GM19467 (cell line): ENCODE data around the gene HSPG2.
"Not testable (repeated sequence)": the region's sequence is repeated elsewhere in the genome, so short reads cannot be mapped to it uniquely, and the experiment has no call there.

Source experiments
- ATAC-seq: cut with Tn5 transposase; IDR thresholded peaks from one replicate; pipeline ENCODE4 v1.9.1; 2021; ENCODE audit warnings: mild to moderate bottlenecking, moderate library complexity; ENCODE audit not compliant: unreplicated experiment

HSPG2 gene

DNA sequence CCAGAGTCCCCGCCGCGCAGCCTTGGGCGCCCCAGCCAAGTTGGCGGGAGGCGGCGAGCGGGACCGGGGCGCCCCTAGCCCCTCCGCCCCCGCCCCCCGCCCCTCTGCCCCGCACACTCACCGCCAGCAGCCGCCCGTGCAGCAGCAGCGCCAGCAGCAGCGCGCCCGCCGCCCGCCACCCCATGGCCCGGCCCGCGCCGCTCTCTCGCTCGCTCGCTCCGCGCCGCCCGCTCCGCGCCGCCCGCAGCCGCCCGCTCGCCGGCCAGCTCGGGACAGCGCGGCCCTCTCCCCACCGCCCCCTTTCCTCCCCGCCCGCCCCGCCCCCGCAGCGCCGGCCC lies at the start of gene HSPG2:
HSPG2 (minus strand) TSS at position 277 of the 338 bp plus-strand sequence; CDS start at position 184, 93 bp downstream.
- ATAC-seq: no peak

DNA sequence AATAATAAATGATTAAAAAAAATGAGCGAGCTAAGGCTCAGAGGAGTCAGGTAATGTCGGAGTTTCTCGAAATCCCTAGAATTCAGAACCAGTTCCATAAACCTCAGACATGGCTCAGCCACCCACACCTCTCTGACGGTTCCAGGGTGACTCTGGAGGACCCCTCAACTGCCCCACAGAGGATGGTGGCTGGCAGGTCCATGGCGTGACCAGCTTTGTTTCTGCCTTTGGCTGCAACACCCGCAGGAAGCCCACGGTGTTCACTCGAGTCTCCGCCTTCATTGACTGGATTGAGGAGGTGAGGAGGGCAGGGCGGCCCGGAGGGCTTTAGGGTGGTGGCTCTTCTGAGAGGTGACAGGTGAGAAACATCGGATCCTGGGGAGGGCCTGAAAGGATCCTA lies 49.3 kb upstream of the HSPG2 start:
- ATAC-seq: not testable (repeated sequence)

DNA sequence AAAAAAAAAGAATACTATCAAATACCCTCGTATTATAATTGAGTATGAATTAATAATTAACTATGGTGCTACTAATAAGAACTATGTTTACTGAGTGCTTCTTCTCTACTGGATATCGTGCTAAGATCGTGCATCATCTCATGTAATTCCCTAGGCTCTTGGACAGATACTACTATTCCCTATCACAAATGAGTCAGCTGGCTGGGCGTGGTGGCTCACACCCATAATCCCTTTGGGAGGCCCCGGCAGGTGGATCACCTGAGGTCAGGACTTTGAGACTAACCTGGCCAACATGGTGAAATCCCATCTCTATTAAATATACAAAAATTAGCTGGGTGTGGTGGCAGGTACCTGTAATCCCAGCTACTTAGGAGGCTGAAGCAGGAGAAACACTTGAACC lies 48.8 kb upstream of the HSPG2 start:
- ATAC-seq: not testable (repeated sequence)

DNA sequence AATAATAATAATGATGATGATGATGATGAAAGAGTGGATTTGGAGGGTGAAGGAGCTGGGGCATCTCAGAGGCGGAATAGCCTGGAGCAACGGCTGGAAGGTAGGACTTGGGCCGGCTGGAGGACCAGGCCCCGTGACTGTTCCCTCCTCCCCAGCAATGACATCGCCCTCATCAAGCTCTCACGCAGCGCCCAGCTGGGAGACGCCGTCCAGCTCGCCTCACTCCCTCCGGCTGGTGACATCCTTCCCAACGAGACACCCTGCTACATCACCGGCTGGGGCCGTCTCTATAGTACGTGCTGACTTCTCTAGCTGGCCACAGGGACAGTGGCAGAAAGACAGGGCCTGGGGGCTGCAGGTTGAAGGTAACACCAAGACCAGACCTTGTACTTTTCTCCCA lies 46.4 kb upstream of the HSPG2 start:
- ATAC-seq: not testable (repeated sequence)

DNA sequence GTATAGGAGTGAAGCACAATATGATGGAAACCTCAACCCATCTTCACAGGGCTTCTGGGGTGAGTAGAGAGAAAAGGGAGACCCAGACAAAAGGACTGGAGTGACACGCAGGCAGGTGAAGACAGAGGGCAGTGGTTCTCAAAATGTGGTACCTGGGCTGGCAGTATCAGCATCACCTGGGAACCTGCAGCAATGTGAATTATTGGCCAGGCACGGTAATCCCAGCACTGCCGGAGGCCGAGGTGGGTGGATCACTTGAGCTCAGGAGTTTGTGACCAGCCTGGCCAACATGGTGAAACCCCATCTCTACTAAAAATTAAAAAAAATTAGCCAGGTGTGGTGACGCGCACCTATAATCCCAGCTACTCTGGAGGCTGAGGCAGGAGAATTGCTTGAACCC lies 45.0 kb upstream of the HSPG2 start:
- not testable (repeated sequence) for ATAC-seq

DNA sequence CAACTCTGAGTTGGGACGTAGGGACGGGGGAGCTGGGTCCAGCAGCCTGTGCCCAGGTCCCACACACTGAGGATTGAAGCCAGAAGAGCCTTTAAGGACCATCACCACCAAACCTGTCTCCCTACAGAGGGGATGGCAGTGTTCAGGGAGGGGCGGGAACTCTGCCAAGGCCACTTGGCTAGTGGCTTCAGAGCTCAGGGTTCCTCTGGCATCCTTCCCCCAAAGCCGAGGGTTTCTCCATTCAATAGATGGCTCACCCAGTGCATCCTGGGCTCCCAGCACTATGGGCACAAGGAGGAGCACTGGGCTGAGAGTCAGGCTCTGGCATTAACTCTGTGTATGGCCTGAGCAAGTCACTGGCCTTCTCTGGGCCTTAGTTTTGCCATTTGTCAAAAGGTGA lies 44.1 kb upstream of the HSPG2 start:
- ATAC-seq: not testable (repeated sequence)

DNA sequence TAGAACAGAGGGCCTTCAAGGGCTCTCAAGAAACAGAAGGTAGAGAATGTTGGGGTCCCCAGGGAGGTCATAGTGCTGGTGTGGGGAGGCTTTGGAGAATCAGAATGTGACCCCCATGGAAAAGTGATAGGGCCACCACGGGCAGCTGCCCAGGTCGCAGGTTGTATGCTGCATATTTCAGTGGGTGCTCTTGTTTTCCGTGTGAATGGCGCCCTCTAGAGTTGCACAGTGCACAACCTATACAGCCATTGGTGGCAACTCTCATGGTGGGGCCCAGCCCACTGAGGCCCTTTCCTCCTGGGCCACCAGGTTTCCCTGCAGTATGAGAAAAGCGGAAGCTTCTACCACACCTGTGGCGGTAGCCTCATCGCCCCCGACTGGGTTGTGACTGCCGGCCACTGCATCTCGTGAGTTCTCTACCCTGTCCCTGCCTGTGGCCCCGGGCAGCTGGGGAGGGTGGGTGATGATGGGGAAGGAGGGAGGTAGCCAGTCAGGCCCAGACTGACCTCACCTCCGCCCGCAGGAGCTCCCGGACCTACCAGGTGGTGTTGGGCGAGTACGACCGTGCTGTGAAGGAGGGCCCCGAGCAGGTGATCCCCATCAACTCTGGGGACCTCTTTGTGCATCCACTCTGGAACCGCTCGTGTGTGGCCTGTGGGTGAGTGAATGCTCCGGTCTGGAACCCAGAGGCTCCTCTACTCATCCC lies 43.6 kb upstream of the HSPG2 start:
- not testable (repeated sequence) for ATAC-seq

DNA sequence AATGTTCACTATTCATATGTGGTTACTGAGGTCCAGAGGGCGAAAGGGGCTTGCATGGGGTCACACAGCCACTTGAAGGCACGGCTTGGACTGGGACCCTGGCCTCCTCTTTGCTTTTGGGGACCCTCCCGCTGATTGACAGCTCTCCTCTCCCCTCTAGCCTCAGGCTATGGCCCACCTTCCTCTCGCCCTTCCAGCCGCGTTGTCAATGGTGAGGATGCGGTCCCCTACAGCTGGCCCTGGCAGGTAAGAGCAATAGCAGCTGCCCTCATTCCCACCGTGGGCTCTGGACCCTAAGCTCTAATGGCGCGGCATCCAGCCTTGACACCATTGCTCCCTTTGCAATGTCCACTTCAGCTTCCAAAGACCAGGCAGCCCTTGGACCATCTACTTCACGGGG lies 41.1 kb upstream of the HSPG2 start:
- not testable (repeated sequence) for ATAC-seq

DNA sequence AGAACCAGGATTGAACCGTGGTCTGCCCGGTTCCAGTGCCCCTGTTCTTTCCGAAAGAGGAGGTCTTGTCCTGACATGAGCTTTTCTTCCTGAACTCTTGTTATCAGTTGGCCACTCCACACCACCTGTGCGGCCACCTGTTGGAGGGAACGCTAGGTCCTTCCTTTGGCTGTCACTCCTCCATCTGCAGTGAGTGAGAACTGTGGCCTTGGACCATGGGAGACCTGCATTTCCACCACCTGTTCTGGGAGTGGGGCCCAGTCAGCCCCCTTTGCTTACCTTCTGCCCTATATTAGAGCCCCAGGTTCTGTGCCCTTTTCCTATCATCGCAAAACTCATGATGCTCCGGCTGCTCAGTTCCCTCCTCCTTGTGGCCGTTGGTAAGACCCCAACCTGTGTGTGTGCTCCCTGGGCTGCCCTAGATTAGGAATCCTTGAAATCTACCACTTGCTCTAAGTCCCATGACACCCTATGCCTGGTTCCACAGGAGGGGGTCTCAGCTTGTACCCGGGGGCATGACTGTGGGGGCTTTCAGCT lies 39.7 kb upstream of the HSPG2 start, which contains the start of gene CELA3B:
CELA3B (plus strand) TSS at position 320 of the 537 bp plus-strand sequence; CDS start at position 338, 18 bp downstream.
- not testable (repeated sequence) for ATAC-seq

DNA sequence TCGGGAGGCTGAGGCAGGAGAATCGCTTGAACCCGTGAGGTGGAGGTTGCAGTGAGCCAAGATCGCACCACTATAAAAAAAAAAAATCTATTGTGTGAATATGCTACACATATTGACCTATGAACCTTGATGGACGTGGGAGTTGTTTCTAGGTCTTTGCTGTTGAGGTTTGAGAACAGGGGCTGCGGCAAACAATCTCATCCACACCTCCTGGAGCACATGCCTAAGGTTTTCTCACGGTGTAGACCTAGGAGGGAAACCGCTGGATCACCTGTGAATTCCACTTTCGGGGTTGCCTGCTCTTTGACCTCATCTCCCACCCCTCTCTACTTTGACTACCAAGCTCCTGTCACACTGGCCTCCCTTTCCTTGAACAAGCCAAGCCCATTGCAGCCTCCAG lies 38.2 kb upstream of the HSPG2 start:
- ATAC-seq: not testable (repeated sequence)

DNA sequence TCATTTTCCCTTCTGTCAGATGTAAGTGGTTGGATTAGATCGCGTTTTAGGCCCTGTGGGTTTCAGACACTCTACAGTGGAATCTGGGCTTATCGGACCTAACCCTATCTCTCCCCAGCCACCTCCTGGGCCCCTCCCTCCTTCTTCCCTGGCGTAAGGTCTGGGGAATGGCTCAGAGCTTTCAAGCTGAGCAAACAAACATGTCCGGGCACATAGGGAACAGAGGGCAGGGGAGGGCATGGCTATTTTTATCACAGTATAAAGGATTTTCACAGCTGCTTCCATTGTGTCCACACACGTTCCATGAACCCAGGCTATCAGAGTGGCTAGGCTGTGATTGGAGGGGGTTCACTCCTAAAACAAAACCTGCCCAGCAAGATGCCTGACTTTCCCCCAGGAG lies 37.6 kb upstream of the HSPG2 start:
- not testable (repeated sequence) for ATAC-seq

DNA sequence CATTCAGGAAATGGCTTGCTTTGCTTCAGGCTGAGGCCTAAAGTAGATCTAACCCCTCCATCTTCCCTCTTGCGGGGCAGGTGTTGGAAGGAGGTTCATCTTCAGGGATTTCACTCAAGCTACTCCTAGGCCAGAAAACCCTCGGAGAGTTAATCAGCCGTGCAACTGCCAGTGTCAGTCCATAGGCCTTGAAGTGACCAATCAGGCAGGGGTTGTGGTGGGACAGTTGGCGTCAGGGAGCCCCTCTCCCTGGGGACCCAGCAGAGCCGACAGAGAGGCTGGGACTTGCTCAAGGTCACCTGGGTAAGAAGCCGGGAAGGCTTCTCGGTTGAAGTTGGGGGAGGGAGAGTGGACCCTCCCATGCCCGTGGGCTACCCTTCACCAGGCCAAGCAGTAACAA lies 36.8 kb upstream of the HSPG2 start:
- ATAC-seq: not testable (repeated sequence)

DNA sequence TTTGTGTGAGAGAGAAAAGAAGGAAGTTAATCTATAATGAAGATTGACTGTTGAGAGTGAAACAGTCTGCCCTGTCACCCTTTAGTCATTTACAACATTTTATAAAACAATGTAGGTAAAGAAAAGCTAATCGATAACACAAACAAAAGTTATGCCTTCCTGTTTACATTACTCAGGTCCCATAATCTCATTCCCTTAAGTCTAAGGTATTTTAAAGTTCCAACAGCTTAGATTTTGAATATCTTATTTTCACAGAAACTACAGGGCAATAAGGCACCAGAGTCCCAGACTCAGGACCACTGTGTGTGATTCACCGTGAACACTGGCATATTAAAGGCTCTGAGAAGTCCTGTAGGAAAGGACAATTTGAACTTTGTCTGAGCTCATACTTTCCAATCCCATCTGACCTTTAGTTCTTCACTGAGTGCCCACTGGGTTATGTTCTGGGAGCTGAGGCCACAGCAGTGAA lies 35.9 kb upstream of the HSPG2 start:
- ATAC-seq: not testable (repeated sequence)

DNA sequence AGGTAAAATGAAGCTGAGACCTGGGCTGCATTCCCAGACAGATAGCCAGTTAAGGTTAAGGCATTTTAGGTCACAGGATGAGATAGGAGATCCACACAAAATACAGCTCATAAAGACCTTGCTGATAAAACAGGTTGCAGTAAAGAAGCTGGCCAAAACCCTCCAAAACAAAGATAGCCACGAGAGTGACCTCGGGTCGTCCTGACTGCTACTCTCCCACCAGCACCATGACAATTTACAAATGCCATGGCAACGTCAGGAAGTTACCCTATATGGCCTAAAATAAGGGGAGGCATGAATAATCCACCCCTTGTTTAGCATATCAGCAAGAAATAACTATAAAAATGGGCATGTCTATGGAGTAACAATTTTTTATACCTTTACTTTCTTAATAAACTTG lies 33.4 kb upstream of the HSPG2 start:
- ATAC-seq: not testable (repeated sequence)

DNA sequence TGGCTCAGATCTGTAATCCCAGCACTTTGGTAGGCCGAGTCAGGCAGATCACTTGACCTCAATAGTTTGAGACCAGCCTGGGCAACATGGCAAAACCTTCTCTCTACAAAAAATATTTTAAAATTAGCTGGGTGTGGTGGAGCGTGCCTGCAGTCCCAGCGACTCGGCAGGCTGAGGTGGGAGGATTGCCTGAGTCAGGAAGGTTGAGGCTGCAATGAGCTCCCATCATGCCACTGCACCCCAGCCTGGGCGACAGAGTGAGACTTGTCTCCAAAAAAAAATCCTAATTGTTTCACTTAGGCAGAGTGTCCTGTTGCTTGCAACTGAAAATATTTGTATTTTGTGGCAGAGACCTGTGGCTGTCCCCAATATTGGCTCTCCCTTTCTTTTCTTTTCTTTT lies 32.0 kb upstream of the HSPG2 start:
- not testable (repeated sequence) for ATAC-seq

DNA sequence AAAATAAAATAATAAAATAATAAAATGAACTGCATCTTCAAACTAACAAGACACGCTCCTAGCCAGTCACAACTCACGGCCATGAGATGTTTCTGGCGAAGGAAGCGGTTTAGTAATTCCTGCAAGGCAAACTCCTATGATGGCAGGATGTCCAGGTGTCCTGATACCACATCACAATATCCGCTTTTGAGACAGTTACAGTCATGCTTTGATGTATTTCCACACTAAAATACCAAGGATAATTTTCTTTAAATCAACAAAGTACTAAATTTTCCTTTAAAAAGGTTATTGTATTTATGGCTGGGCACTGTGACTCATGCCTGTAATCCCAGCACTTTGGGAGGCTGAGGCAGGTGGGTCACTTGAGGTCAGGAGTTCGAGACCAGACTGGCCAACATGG lies 30.1 kb upstream of the HSPG2 start:
- ATAC-seq: not testable (repeated sequence)

DNA sequence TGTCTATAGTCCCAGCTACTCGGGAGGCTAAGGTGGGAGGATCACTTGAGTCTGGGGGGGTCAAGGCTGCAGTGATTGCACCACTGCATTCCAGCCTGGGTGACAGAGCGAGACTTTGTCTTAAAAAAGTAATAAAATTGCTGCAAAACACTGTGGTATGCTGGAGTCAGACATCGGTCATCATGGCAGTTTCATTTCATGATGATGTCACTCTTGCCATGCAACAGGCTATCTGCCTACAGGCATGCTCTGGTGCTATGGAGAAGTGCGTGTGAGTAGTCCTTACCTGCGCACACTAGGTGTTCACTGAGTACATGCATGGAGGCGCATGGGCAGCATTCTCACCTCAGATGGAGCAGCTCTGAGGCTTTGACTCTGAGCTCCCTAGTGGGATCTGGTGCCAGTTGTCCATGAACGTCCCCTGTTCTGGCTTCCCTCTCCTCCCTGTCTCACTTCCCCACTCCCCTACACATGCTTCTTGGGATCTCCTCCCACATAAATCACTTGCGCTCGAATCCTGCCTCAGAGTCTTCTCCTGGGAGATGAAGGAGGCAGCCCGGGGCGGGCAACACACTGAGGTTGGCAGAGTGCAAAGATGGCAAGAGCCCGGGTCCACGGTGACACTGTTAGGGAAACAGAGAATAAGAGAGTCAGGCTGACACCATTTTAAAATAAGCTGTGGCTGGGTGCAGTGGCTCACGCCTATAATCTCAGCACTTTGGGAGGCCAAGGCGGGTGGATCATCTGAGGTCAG lies 29.3 kb upstream of the HSPG2 start:
- ATAC-seq: no peak

DNA sequence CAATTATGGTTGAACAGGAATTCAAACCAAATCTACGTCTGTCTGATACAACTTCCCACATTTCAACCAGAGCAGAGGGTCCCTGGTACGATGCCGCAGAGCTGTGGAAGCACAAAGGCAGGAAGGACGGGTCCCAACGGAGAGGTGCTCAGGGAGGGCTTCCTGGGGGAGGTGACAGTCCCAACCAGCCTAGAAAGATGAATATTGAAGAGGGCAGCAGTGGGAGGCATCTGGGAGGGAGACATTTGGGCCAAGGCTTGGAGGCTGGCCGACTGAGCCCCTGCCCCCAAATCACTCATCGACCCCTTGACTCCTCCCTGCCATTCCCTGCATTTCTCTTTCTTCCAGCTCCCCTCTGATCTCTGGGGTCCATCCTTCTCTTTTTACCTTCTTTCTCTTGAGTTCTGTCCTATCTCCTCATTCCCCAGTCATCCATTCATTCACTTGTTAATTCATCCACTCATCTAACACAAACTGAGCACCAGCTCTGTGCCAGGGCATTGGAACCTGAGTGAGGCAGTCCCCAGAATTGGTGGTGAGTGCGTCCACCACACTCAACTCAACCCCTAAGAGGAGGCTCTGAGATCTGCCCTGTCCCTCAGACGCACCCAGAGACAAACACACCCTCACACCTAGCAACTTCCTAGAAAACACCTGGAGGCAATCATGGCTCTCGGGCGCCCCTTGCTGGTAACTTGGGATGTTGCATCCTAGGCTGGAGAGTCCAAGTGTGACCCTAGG lies 26.5 kb upstream of the HSPG2 start:
- ATAC-seq: peak; percentile 69

DNA sequence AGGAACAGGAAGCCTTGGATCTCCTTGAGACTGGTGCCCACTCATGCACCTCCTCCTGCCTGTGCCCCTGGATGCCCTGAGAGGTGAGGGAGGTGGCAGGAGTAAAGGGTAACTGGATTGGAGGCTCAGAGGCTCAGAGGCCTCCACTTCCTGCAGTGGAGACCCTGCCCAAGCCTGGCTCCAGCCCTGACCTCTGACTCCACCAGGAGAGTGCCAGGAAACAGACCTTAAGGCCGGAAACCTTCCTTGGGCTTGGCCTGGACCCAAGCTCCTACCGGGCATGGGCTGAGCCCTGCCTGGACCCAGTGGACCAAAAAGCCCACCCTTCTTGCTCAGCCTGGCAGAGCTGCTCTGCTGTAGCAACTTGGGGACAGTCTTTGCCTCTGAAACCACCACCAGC lies 24.7 kb upstream of the HSPG2 start:
- no peak for ATAC-seq

DNA sequence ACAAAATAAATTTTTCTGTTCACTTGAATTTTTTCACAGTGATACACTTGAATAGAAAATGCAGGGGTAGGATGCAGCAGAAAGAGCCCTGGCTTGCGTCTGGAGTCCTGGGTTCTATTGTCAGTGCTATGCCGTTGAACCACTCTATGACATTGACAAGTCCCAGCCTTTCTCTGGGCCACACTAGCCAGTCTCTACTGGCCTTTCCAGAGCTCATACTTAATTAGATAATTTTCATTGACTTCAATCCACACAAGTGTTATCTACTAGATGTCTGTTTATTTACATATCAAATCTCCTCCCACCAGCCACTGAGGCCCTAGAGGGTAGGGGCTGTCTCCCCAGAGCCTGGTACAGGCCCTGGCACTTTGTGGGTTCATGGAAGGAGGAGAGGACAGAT lies 24.2 kb upstream of the HSPG2 start:
- no peak for ATAC-seq
